KOPT-K1 (cell line): ENCODE data around the gene HOXA10.

Source experiments
- H3K27ac ChIP-seq: fragments of 200-600 bp; sonication (generic); 2 replicates; pipeline ENCODE4 v1.5.1; 2016; ENCODE audit warnings: antibody characterized with exemption, mild to moderate bottlenecking, low read depth, low read length; ENCODE audit not compliant: poor library complexity, severe bottlenecking
- H3K36me3 ChIP-seq: fragments of 200-600 bp; sonication (generic); 2 replicates; pipeline ENCODE4 v1.5.1; 2017; ENCODE audit warnings: antibody characterized with exemption, mild to moderate bottlenecking, low read length, moderate library complexity; ENCODE audit not compliant: insufficient read depth
- H3K9me3 ChIP-seq: fragments of 200-600 bp; sonication (generic); 2 replicates; pipeline ENCODE4 v1.5.1; 2017; ENCODE audit warnings: antibody characterized with exemption, low read length, mild to moderate bottlenecking; ENCODE audit not compliant: insufficient read depth, poor library complexity, severe bottlenecking

Gene HOXA10

DNA sequence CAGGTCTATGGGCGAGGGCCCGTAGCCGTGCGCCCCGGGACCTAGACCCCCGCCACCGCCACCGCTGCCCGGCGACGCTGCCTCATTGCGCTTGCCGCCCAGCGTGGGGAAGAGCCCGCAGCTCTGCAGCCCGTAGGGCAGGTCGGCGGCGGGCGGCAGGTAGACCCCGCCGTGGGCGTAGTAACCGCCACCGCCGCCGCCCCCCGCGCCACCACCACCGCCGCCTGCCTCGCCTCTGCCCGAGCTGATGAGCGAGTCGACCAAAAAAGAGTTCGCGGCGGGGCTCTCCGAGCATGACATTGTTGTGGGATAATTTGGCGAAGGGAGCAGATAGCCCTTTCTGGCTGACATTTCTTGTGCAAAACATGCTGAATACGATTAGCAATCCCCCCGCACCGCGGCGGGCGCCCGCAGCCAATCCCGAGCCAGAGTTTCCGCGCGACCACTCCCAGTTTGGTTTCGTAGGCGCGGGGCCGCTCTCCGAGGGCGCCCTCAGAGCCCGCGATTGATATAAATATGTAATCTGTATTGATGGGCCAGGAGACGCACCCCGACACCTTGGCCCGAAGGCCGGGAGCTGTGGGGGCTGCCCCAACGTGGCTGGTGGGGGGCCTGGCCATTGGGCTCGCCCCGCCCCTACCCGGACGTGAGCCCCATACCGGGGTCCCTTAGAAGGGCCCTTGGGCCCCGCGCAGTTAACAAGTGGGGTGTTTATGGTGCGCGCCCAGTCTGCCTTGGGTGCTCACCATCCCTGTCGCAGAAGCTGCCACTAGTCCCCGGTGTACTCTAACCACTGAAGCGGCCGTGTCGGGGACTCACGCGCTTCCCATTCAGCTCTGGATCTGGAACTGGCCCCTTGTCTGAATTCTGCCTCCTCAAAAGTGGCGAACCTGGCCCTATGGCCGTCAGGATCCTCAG is at the start of gene HOXA10:
HOXA10 (minus strand) TSS at position 365 of the 918 bp plus-strand sequence; CDS start at position 351, 14 bp downstream.
- no peaks in the 10 kb centered on the region for H3K36me3 ChIP-seq
- peaks cover 8% of the 10 kb centered on the region for H3K9me3 ChIP-seq
- H3K27ac ChIP-seq = no peak within 1 kb of the TSS

DNA sequence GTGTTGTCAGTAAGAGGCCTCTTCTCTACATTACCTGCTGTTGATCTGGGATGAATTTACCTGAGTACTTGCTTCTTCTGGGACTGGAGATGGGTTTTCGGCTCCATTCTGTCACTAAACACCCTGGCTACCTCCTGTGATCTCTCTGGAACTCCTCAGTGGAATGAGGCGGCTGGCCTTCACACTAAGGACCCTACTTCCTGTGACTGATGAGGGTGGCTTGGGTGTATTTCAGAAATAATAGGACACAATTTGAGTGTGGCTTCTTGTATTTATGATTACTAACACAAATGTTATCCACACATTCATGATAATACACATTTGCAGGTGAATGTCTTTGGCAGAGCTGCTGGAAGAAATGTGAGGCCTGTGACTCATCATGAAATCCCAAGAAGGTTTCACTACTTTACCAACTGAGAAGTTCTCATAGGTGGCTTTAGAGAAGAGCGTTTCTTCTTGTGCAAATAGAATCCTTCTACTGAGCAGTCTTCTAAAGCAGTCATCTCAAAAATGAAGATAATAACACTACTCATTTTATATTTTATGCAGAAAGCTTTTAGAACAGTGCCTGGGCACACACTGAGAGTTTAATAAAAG is 47.2 kb upstream of the HOXA10 start:
- Histone ChIP-seq H3K36me3 (no peaks in the 10 kb centered on the region), H3K9me3 (no peaks in the 10 kb centered on the region), H3K27ac (no peak overlapping the region)

DNA sequence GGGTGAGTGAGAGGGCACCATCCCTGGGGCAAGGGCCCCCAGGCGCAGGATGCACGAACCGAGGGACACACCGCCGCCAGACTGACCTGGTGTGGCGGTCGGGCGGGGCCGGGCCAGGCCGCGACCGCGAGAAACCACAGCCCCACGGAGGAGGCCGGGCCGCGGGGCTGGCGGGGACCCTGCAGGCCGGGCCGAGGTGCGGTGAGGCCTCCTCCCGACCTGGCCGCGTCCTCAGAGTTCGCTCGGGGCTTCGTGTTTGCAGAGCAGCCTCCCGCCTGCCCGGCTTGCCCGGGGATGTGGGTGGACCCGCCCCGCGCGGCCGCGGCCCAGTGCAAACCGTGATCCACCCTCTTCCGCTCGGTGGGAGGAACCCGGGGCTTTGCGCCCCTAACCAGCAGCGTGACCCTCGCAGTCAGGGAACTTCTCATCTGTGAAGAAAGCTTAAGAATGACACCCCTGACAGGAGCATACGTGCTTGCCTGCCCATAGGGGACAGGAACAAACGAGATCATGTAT is 46.4 kb upstream of the HOXA10 start:
- Histone ChIP-seq H3K27ac (no peak overlapping the region), H3K36me3 (no peaks in the 10 kb centered on the region), H3K9me3 (no peaks in the 10 kb centered on the region)

DNA sequence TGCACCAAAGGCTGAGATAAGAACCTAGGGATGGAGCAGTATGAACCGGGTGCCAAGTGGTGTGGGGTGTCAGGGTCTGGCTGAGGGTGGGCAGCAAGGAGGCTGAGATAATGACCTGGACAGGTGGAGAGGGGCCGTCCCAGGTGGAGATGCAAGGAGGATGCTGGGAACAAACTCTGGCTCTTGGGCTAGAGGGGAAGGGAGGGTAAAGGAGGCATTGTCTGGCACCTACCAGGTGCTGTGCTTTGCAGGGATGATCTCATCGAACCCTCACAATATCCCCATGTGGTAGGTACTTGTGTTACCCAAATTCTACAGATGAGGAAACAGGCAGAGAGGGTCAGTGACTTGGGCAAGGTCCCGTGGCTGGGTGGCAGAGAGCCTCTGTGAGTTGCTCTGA is 45.7 kb upstream of the HOXA10 start:
- H3K27ac ChIP-seq = no peak overlapping the region

DNA sequence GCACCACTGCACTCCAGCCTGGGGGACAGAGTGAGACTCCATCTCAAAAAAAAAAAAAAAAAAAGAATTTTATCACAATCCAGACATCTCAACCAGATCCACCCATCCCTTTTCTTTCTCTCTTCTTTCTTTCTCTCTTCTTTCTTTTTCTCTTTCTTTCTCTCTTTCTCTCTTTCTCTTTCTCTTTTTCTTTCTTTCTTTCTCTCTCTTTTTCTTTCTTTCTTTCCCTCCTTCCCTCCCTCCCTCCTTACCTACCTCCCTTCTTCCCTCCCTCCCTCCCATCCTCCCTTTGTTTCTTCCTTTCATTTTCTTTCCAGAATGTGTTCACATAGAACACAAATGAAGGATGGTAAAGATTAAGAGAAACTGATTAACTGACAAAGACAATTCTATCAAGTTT is 43.8 kb upstream of the HOXA10 start:
- H3K27ac ChIP-seq = no peak overlapping the region
- H3K9me3 ChIP-seq = no peaks in the 10 kb centered on the region
- H3K36me3 ChIP-seq = no peaks in the 10 kb centered on the region

More for the DNA sequence above, 45.7 kb upstream of the HOXA10 start:
- Histone ChIP-seq H3K9me3 (no peaks in the 10 kb centered on the region), H3K36me3 (no peaks in the 10 kb centered on the region)

DNA sequence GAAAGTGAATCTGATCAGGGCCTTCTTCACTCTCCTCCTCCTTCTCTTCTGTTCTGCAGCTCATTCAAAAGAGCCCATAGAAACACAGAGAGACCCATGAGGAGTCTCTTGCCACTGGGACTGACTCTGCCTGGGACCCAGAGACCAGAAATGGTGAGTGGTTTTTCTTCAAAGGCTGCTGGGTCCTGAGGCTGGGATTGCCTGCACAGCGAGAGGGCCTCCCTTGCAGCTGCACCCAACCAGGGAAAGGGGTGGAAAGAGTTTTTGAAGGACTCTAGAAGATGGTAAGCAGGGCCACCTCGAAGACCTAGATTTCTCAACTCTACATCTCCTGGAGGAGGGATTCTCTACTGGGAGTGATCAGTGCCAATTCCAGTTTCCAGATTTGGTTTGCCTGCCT is 41.2 kb upstream of the HOXA10 start:
- no peak overlapping the region for H3K27ac ChIP-seq
- H3K36me3 ChIP-seq = no peaks in the 10 kb centered on the region
- no peaks in the 10 kb centered on the region for H3K9me3 ChIP-seq

DNA sequence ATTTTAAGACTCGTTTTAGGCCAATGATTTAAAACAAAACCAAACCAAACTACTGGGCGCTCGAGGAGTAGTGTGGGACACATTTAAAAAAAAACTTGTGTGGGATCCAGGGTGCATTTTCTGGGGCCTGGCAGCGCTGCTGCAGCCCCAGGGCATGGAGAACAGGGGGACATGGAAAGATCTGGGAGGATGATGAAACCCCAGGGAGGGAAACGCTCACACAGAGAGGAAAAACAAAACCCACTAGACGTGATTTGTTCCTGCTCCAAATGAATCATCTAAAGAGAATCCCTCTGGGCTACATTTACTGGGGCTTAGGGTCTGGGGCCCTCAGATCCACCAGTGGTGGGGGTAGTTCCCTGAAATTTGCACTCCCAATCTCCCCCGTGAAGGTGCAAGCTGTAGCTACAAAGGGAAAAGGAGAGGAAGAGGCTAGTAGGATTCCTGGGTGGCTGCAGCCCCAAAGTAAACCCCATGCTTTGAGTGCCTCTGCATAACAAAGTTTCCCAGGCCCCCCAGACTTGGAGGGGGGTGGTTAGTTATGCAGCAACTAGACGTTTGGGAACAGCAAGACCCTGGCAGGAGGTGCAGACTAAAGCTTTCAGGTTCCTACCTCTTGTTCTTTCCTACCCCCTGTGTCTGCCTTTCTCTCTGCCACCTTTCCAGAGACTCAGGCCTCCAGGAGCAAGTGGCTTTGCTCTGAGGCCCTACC is 40.3 kb upstream of the HOXA10 start:
- no peaks in the 10 kb centered on the region for H3K36me3 ChIP-seq
- no peak overlapping the region for H3K27ac ChIP-seq
- H3K9me3 ChIP-seq = no peaks in the 10 kb centered on the region

DNA sequence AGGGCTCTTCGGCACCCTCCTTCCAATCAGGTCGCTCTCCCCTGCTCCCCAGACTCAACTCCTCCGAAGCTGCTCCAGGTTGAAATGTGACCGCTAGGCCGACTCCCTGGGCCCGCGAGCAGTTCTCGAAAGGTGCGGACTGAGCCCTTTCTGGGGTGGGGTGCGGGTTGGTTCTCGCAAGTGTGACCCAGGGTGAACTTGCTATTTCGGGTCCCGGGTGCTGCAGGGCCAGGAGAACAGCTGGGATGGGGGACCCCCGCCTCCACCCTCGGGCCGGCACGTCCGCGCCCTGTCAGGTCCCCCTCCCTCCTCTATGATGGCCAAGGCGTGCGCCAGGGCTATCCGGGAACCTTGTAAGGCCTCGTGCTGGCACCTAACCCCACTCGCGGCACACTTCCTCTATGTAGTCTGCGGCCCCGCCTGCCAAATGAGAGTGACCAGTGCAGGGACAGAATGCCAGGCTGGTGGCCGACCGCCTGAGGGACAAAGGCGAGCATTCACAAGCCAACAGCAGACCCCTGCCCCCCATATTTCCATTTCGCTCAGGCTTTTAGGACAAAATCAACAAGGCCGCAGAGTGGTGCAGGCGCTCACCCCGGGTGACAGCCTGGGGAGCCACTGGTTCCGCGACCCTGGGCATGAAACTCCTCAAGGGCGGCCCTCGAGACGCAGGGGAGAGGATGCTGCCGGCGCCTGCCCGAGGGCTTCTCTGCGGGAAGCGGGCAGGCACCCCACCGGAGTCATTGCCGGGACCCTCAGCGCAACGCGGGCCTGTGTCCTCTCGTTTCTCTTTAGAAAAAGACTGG is 39.5 kb upstream of the HOXA10 start:
- no peak overlapping the region for H3K27ac ChIP-seq
- H3K9me3 ChIP-seq = no peaks in the 10 kb centered on the region
- H3K36me3 ChIP-seq = no peaks in the 10 kb centered on the region

DNA sequence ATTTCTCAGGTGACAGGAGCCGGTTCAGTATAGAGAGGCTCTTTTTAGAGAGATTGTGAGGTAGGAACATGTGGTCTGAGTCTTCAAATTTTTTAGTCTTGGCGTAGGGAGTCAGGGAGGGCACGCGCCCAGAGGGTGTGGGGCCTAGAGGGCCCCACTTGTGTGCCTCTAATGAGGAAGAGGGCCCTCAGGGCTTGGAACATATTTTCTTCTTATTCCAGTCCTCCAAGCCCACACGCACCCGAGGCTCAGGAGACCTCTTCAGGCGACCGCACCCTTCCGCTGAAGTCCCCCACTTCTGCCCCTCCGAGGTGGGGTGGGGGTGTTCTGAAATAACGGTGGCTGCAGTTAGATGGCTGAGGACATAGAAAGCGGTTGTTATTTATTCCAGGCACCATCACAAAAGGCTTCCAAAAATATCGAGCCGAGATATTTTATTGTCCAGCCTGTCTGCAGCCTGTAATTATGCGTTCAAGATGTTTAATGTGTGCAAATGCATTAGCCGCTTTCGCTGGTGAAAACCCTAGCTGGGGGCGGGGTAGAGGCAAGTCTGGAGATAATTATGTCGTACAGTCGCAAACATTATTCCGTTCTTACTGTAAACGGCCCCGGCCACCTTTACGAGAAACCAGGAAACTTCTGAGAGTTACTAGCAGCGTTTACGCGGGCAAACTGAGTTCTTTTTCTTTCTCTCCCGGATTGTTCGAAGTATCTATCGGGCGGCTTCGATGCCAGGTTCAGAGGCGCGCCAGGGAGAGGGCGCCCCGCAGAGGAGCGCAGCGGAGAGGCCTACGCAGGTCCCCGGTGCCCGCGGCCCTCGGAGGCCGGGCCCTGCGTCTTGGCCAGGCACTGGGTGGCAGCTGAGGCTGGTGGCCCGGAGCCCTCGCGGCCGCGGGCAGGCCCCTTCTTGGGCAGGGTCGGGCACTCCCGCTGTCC is 38.6 kb upstream of the HOXA10 start:
- Histone ChIP-seq H3K27ac (no peak overlapping the region), H3K9me3 (no peaks in the 10 kb centered on the region), H3K36me3 (no peaks in the 10 kb centered on the region)

DNA sequence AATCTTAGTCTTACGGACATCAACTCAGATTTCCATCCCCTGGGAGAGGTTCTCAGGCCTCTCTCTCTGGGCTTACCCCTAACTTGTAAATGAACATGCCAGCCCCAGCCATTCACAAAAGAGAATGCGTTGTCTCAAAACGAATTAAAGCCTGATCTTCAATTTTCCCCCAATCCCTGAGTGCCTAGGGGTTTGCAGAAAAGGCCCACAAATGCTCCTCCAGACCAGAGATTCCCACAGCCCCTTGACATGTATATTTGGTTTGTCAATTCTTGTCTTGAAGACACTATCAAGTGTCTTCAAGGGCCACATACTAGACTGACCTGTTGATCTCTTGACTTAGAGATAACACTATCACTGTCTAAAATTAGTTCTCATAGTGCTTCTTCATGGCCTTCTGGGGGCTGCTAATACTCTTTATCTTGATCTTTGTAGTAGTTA is 37.7 kb upstream of the HOXA10 start:
- Histone ChIP-seq H3K27ac (no peak overlapping the region), H3K9me3 (no peaks in the 10 kb centered on the region), H3K36me3 (no peaks in the 10 kb centered on the region)

DNA sequence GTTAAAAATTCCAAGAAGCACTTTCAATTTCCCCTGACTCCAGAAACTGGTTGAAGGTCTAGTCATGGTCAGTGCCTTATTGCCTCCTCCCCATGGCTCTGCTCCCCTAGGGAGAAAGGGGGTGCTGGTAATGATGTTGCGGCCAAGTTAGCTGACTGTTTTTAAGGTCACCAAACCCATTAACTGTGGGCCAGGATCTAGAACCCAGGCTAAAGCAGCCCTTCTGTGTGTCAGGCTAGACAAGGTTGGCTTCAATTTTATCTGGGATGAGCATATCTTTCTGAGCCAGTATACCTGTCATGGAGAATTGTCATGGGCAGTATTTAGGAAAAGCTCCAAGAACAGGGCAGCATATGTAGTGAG is 36.9 kb upstream of the HOXA10 start:
- no peaks in the 10 kb centered on the region for H3K36me3 ChIP-seq
- no peaks in the 10 kb centered on the region for H3K9me3 ChIP-seq
- no peak overlapping the region for H3K27ac ChIP-seq

DNA sequence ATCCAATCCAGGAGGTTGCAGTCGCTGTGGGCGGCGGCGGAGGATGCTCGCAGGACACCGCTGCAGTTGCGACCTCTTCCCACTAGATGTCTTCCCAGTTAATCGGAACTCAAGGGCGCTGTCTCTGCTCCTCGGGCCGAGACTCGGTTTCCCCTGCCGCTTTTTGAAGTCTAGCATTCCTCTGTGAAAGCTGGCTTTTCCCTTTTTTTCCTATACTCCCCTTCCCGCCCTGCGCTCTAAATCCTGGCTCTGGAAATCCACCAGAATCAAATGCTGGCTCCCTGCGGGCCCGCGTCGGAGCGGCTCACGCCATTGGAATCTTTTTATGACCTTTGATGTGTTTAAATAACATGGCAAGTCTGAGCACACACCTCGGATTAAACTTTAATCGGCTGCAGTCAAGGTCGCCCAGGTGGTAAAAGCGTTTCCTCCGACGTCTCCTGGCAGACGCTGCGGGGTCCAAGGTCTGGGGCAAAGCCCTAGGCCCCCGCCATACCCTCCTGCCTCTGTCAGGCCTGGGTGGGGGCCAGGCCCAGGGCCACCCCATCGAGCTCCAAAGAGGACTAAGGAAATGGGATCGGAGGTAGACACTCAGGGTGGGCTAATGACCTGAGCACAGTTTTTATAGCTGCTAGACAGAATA is 36.4 kb upstream of the HOXA10 start:
- Histone ChIP-seq H3K36me3 (no peaks in the 10 kb centered on the region), H3K9me3 (no peaks in the 10 kb centered on the region), H3K27ac (no peak overlapping the region)

DNA sequence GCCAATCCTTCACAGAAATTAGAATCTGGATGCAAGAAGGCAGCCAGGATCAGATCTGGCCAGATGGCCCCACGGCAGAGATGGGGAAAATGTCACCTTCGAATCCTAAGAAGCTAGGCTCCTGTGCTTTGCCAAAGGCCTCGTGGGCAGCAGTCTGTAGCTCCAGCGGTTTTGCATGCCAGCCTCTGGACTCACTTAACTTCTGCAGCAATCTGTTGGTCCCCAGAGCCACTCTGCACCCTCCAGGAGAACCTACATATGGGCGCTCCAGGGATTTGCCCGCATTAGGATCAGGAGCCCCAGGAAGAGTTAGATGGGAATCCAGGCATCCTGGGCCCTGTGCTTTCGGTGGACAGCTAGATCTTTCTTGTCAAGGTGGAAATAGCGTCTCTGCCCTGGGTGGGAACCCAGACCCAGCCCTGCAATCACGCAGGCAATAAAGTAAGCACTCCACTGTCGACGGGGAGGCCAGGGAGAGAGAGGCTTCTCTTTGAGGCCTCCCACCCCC is 35.9 kb upstream of the HOXA10 start:
- H3K36me3 ChIP-seq = no peaks in the 10 kb centered on the region
- no peaks in the 10 kb centered on the region for H3K9me3 ChIP-seq
- no peak overlapping the region for H3K27ac ChIP-seq
